Natural killer cell treated with Interleukin-12 subunit alpha and Interleukin-12 subunit beta and Interleukin-15 and Interleukin-18, amount 100 ng/mL, for 72 hours (primary cell): Measurements from ENCODE around the gene SGMS1. TPM values are rescaled to one million over a fixed set of nuclear protein-coding genes. Genes with fewer than 3 reads are reported as not detected.

Experiments used
- ATAC-seq, 2 donors: fragments of 150-1000 bp; cut with Tn5 transposase in 1 of 2; sonication (Bioruptor Pico), chemical (Tn5 transposase) in 1 of 2; 2 replicates each; pipeline ENCODE4 v1.10.0; 2021
- DNase-seq: peaks from one replicate; pipeline ENCODE4 v3.0.0; 2022; ENCODE audit warnings: low spot score
- H3K27ac Mint-ChIP-seq, 2 donors: 1 replicate in 1 of 2; 2 replicates in 1 of 2; pipeline ENCODE4 v1.8.0; 2022; ENCODE audit warnings: mixed read lengths in 2 of 2, mild to moderate bottlenecking in 1 of 2, moderate library complexity in 1 of 2
- H3K27me3 Mint-ChIP-seq, 2 donors: 1 replicate in 1 of 2; 2 replicates in 1 of 2; pipeline ENCODE4 v1.8.0; 2022; ENCODE audit warnings: mixed read lengths in 2 of 2
- H3K36me3 Mint-ChIP-seq: one replicate; pipeline ENCODE4 v1.8.0; 2022; ENCODE audit warnings: mixed read lengths
- H3K4me1 Mint-ChIP-seq, 2 donors: 1 replicate in 1 of 2; 2 replicates in 1 of 2; pipeline ENCODE4 v1.8.0; 2022; ENCODE audit warnings: low read depth in 2 of 2, mixed read lengths in 2 of 2, mild to moderate bottlenecking in 1 of 2
- H3K4me3 Mint-ChIP-seq: one replicate; pipeline ENCODE4 v1.8.0; 2022; ENCODE audit warnings: mixed read lengths
- H3K9me3 Mint-ChIP-seq: 2 replicates; pipeline ENCODE4 v1.8.0; 2022; ENCODE audit warnings: mixed read lengths
- total RNA-seq, 2 donors: library from RNA; stranded (reverse); gene quantifications; one replicate each; pipeline ENCODE4 v1.2.3, GENCODE V29; 2022

The SGMS1 gene
- total RNA-seq, 2 donors from 2014 or later = 31.6 to 49.0 TPM

DNA sequence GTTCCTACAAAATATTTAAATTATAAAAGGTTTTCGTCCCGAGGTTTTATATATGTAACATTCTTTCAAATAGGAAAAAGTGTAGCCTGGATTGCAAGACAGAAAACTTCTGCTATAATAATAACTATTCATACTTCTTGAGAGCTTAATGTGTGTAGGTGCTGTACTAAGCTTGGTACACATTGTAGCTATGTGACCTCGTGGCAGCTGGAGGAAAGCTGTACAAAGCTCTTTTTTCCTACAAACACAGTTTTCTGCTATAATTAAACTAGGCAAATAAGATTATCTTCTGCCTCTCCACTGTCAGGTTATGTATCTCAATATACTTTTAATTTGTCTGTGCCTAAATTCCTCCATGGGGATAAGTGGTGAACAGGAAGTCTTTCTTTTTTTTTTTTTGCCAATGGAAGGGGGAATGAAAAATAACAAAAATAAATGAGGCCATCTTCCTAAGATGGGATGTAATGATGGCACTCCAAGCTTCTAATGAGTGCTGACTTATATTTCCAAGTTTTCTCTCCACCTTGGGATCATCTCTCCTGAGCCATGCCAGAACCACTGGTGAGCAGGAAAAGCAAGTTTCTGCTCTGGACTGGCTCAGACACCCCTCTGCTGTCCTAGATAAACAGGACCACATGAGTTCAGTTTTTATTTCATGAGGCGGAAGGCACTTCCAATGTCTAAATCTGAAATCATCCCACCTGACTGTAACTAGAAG is 9.9 kb downstream of the SGMS1 start:
- DNase-seq = no peak
- H3K9me3 Mint-ChIP-seq = no peaks in the 10 kb centered on the region
- H3K36me3 Mint-ChIP-seq = no peaks in the 10 kb centered on the region
- no peaks in the 10 kb centered on the region for H3K27me3 Mint-ChIP-seq
- ATAC-seq = no peak
- H3K4me1 Mint-ChIP-seq = peaks cover 25 to 34% of the 10 kb centered on the region in 2 donors
- H3K27ac Mint-ChIP-seq = peak overlapping the region in 1 of 2 donors; percentile 24
- no peak overlapping the region for H3K4me3 Mint-ChIP-seq

DNA sequence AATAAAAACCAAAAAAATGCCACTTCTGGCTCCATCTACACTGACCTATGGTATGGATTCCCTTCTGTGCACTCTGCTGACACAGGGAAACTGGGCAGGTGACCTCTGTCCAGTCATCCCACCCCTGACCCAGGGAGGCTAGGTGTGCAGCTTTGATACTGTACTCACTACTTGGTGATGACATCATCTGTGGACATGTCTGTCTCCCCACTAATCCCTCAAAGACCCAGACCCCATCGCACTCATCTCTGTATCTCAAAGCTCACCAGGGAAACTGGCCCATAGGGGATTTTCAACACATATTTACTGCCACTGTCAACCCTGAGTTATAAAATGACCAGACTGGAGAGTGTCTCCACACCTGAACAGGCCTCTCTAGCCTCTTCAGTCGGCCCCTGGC is 10.6 kb downstream of the SGMS1 start:
- Mint-ChIP-seq H3K4me3 (no peak overlapping the region), H3K4me1 (peaks cover 25 to 32% of the 10 kb centered on the region in 2 donors), H3K27ac (no peak overlapping the region), H3K36me3 (no peaks in the 10 kb centered on the region), H3K9me3 (no peaks in the 10 kb centered on the region), H3K27me3 (no peaks in the 10 kb centered on the region)
- ATAC-seq = peak in 1 of 2 donors; percentile 36
- DNase-seq = no peak

DNA sequence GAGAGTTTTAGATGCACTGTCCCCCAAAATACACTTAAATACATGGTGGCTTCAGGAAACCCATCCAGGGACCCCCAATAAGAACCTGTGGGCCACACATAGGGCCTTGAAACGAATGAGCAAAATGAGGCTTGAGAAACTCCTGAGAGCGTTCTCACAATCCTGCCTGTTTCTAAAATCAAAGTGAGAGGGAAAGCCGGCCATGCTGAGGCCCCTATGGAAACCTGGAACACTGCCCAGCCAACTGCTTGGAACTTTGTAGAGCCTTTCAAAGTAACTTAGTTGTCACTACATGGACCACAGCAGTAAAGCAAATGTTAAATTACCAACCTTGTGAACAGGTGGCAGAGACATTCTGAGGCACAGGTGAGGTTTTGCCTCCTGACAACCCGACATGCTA is 13.4 kb downstream of the SGMS1 start:
- peaks cover 29 to 41% of the 10 kb centered on the region in 2 donors for H3K4me1 Mint-ChIP-seq
- no peak overlapping the region for H3K4me3 Mint-ChIP-seq
- H3K9me3 Mint-ChIP-seq = no peaks in the 10 kb centered on the region
- no peaks in the 10 kb centered on the region for H3K36me3 Mint-ChIP-seq
- no peaks in the 10 kb centered on the region for H3K27me3 Mint-ChIP-seq
- ATAC-seq (no peak), DNase-seq (no peak)
- H3K27ac Mint-ChIP-seq = no peak overlapping the region

DNA sequence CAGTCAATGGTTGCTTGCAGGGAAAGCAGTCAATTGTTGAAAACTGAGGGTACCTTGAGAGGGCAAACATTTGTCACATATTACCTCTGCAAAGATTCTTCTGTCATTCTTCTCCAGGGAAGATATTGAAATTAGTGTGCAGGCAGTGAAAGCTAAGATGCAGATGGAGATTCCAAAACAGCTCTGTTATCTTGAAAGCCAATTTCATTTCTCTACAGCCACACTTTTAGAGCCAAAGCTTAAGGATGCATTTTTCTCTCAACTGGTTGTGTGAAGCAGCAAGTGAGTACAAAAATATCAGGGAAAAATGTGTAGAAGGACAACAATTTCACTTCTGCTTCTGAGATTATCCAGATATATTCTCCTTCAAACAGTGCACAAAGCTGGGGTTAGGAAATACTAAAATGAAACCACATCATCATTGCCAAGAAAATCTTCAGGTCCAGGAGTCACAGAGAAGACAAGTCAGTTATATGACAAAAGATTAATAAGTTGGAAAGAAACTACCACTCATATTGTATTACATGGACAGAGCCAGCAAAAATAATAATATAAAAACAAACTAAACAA is 16.3 kb downstream of the SGMS1 start:
- H3K36me3 Mint-ChIP-seq = no peaks in the 10 kb centered on the region
- peaks cover 45 to 56% of the 10 kb centered on the region in 2 donors for H3K4me1 Mint-ChIP-seq
- H3K27ac Mint-ChIP-seq = no peak overlapping the region
- H3K4me3 Mint-ChIP-seq = no peak overlapping the region
- H3K27me3 Mint-ChIP-seq = no peaks in the 10 kb centered on the region
- no peak for ATAC-seq
- no peaks in the 10 kb centered on the region for H3K9me3 Mint-ChIP-seq
- no peak for DNase-seq

DNA sequence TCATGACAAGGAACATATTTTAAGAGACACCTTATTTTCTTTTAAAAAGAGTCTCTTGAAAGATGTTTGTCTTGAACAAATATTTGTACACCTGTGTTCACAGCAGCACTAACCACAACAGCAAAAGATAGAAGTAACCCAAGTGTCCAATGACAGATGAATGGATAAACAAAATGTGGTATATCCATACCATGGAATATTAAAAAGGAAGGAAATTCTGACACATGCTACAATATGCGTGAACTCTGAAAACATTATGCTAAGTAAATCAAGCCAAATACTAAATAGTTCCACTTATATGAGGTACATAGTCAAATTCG is 17.8 kb downstream of the SGMS1 start:
- H3K4me3 Mint-ChIP-seq = peak overlapping the region; percentile 11
- peaks cover 38 to 51% of the 10 kb centered on the region in 2 donors for H3K4me1 Mint-ChIP-seq
- peak overlapping the region; percentile 48 to 72 for H3K27ac Mint-ChIP-seq
- DNase-seq = no peak
- no peaks in the 10 kb centered on the region for H3K27me3 Mint-ChIP-seq
- no peaks in the 10 kb centered on the region for H3K36me3 Mint-ChIP-seq
- ATAC-seq = no peak
- H3K9me3 Mint-ChIP-seq = no peaks in the 10 kb centered on the region

DNA sequence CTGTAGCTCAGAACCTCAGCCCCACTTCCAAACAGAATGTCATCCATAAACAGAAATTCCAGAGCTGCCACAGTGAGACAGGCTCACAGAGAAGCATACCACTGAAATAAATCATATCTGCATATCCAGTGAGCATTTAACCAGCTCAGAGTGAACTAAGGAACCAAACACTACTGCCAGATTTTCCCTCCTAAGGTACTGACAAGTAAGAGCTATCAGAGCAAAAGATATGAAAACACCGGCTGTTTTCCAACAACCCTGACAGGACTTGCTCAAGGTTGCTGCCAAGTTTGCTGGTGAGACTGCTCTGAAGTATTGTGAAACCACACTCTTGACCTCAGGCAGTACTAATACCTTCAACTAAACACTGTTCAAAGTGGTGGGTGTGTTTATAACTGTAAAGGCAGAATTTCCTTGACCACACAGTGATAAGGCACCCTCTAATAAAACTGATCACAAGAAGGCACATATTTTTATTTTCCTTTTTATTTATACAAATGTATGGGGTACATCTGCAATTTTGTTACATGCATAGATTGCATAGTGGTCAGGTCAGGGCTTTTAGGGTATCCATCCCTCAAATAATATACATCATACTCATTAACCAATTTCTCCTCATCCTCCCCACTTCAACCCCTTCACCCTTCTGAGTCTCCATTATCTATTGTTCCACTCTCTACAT is 18.3 kb downstream of the SGMS1 start:
- Mint-ChIP-seq H3K27me3 (no peaks in the 10 kb centered on the region), H3K4me1 (peaks cover 43 to 54% of the 10 kb centered on the region in 2 donors), H3K36me3 (no peaks in the 10 kb centered on the region), H3K9me3 (no peaks in the 10 kb centered on the region), H3K4me3 (peak overlapping the region; percentile 36), H3K27ac (peak overlapping the region; percentile 48 to 72)
- ATAC-seq = peak; percentile 67 to 85
- DNase-seq = no peak

DNA sequence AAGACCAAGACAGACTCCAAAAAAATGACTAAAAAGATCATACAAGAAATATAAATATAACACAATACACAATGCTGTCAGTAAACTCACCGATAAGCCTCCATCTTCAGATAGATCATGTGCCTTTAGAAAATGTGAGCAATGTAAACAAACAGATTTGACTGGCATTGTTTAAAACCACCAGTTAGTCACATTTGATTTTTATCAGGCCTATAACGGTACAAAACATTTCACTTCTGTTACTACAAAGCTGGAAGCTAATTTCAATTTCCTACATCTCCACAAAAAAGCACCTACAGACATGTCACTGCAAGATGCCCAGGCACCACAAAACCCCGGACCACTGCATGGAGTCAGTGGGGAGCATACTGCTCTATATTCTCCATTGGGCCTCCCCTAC is 18.9 kb downstream of the SGMS1 start:
- H3K4me1 Mint-ChIP-seq = peaks cover 43 to 54% of the 10 kb centered on the region in 2 donors
- ATAC-seq (peak in 1 of 2 donors; percentile 7), DNase-seq (no peak)
- H3K27ac Mint-ChIP-seq = peak overlapping the region; percentile 50 to 72
- H3K9me3 Mint-ChIP-seq = no peaks in the 10 kb centered on the region
- no peaks in the 10 kb centered on the region for H3K27me3 Mint-ChIP-seq
- no peaks in the 10 kb centered on the region for H3K36me3 Mint-ChIP-seq
- H3K4me3 Mint-ChIP-seq = peak overlapping the region; percentile 36

DNA sequence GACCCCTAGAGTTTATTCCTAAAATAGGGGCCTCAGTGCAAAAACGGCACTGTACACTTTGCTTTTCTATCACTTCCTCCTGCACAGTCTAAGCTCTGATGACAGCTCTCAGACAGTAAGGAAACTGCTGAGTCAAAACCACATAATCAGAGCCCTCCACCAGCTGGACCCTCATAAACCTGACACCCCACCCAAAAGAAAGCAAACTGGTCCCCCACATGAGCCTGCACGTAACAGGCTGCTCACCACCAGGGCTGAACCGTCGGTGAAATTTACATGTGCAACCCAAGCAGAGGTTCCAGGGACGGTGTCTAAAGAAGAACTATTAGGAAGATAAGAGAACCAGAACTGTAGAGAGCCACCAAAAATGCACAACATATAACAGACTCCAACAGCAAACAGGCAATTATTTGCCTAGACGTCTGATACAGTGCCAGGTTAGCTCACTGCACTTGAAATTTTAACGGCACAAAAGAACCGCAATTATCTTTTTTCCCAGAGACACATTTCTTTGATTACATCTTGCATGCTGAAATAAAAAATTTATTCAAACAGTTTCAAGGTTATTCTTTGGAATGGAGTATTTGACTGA is 19.6 kb downstream of the SGMS1 start:
- Mint-ChIP-seq H3K9me3 (no peaks in the 10 kb centered on the region), H3K27me3 (no peaks in the 10 kb centered on the region), H3K36me3 (no peaks in the 10 kb centered on the region), H3K4me3 (peak overlapping the region; percentile 62), H3K27ac (peak overlapping the region; percentile 50 to 72), H3K4me1 (peaks cover 43 to 54% of the 10 kb centered on the region in 2 donors)
- ATAC-seq (peak; percentile 68 to 72), DNase-seq (no peak)

DNA sequence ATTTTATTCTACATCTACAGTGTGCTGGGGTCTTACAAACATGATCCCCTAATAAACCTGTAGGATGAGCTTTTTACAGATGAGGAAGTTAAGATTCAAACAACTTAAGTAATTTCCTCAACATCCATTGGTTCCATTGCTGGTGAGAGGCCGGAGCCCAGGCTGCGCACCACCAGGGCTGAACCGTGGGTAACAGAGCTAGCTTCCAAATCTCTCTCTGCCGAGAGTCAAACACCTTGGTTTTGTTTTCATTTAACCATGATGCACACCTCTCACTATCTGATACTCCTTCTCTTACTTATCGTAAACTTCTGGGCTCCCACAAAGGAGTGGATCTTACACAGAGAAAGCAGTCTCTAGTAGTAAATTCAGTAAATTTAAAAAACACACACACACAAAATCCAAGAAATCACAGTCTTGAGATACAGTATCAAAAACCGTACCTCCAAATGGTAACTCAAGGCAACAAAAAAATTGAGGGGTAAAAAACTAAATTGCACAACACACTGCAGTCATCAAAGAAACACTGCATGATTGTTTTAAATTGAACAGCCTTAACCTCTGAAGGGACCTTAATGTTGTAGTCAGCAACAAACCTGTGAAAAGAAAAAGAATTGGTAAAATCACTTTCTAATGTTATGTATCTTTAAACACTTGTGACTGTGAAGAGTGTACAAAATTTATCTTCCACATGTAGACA is 20.5 kb downstream of the SGMS1 start:
- no peak for ATAC-seq

DNA sequence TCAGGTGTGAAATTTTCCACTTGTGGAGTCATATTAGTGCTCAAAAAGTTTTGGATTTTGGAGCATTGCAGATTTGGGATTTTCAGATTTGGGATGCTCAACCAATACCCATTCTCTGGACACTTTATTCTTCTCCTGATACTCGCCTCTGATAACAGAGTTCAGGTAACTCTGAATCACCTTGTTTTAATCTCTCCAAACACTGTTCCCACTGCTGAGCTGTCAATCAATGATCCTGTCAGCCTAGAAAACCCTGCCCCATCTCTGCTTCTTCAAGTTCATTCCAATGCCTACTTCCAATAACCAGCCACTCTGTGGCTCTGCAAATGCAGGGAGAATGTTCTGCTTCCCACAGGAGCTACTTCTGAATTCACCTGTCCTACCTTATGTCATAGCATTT is 21.8 kb downstream of the SGMS1 start:
- H3K9me3 Mint-ChIP-seq = no peaks in the 10 kb centered on the region
- peaks cover 43 to 53% of the 10 kb centered on the region in 2 donors for H3K4me1 Mint-ChIP-seq
- DNase-seq (no peak), ATAC-seq (no peak)
- H3K36me3 Mint-ChIP-seq = no peaks in the 10 kb centered on the region
- H3K27me3 Mint-ChIP-seq = no peaks in the 10 kb centered on the region
- H3K4me3 Mint-ChIP-seq = no peak overlapping the region
- peak overlapping the region in 1 of 2 donors; percentile 37 for H3K27ac Mint-ChIP-seq

More for the DNA sequence above, 20.5 kb downstream of the SGMS1 start:
- Mint-ChIP-seq H3K27ac (peak overlapping the region; percentile 50 to 72), H3K4me3 (peak overlapping the region; percentile 62), H3K9me3 (no peaks in the 10 kb centered on the region), H3K27me3 (no peaks in the 10 kb centered on the region), H3K36me3 (no peaks in the 10 kb centered on the region), H3K4me1 (peaks cover 43 to 61% of the 10 kb centered on the region in 2 donors)
- DNase-seq = no peak

DNA sequence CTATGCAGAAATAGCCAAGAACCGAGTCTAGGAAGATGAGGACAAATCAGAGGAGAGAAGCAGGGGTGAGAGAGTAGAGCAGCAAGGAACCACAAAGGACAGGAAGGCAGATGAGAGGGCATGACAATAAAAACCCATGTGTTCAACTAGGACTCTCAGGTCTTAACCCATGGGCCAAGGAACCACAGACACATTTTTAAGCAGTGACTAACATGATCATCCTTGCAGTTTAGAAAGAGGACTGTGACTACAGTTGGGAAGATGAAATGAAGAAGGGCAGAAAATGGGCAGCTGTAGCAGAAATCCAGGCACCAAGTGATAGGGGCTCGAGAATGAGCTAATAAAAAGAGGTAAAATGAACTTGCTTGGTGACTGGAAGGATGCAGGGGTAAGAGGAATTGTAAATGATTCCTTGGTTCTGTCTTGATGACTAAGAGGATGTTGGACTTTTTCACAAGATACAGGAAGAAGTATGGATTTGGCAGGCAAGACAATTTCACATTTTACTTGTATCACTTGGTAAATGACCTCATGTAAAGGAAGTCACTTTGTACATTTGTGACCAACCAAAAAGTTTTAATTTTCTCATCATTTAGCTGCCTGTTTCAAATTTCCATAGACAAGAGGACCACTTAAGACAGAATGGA is 22.8 kb downstream of the SGMS1 start:
- no peak overlapping the region for H3K4me3 Mint-ChIP-seq
- no peaks in the 10 kb centered on the region for H3K36me3 Mint-ChIP-seq
- peaks cover 40 to 55% of the 10 kb centered on the region in 2 donors for H3K4me1 Mint-ChIP-seq
- no peak for DNase-seq
- peak in 1 of 2 donors; percentile 68 for ATAC-seq
- H3K27me3 Mint-ChIP-seq = no peaks in the 10 kb centered on the region
- peak overlapping the region in 1 of 2 donors; percentile 39 for H3K27ac Mint-ChIP-seq
- no peaks in the 10 kb centered on the region for H3K9me3 Mint-ChIP-seq

DNA sequence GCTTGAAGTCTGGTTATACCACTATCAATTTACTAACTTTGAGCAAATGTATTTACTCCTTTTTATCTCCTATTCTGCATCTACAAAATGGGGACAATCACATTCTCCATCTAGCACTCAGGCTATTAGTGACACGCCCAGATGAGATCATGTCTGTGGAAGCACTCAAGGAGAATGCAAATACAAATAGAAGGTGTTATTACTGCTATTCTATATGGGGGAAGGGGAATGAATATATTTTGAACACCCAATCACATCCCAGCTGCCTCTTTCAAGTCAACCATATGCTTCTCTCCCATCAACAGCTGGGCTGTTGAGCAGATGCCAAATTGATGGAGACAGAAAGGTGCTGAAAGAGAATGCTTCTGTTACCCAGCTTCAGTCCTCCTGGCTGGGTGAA is 23.5 kb downstream of the SGMS1 start:
- H3K36me3 Mint-ChIP-seq = no peaks in the 10 kb centered on the region
- DNase-seq = no peak
- peaks cover 33 to 50% of the 10 kb centered on the region in 2 donors for H3K4me1 Mint-ChIP-seq
- no peak for ATAC-seq
- no peaks in the 10 kb centered on the region for H3K9me3 Mint-ChIP-seq
- no peaks in the 10 kb centered on the region for H3K27me3 Mint-ChIP-seq
- H3K27ac Mint-ChIP-seq = peak overlapping the region in 1 of 2 donors; percentile 39
- H3K4me3 Mint-ChIP-seq = no peak overlapping the region

DNA sequence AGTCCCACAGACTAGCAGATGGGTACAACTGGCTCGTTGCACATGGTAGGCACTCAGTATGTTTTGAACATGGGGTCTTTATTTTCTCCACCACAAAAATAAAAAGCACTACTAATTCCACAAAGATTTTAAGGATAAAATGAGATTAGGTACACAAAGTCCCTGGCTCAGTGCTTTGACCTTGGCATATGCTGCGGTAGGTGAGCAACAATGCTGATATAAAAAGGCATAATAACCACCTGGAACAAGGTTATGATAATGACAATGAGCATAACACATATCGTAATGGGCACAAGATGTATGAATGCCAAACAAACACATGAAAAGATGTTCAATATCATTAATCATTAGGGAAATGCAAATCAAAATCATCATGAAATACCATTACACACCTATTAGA is 26.9 kb downstream of the SGMS1 start:
- no peak overlapping the region for H3K27ac Mint-ChIP-seq
- no peak for DNase-seq
- no peak for ATAC-seq
- no peak overlapping the region for H3K4me3 Mint-ChIP-seq
- peaks cover 17 to 34% of the 10 kb centered on the region in 2 donors for H3K4me1 Mint-ChIP-seq
- no peaks in the 10 kb centered on the region for H3K27me3 Mint-ChIP-seq
- no peaks in the 10 kb centered on the region for H3K9me3 Mint-ChIP-seq
- no peaks in the 10 kb centered on the region for H3K36me3 Mint-ChIP-seq
